GM19455 (cell line): ENCODE measurements around the gene PPP1R3C.

Experiments used
- ATAC-seq: cut with Tn5 transposase; IDR thresholded peaks from one replicate; pipeline ENCODE4 v1.9.1; 2021; ENCODE audit not compliant: unreplicated experiment

Gene PPP1R3C

GRCh38 chr10:91602449-91602848 lies 30.4 kb downstream of the PPP1R3C start:
- no peak for ATAC-seq

- ATAC-seq: no peak
Observed at GRCh38 chr10:91601212-91601611, 31.7 kb downstream of the PPP1R3C start.

- ATAC-seq: no peak
Observed at GRCh38 chr10:91598211-91598977, 34.5 kb downstream of the PPP1R3C start.

- ATAC-seq: no peak
Observed at GRCh38 chr10:91597197-91597881, 35.5 kb downstream of the PPP1R3C start.

GRCh38 chr10:91596825-91597196 lies 36.1 kb downstream of the PPP1R3C start:
- ATAC-seq: no peak

- ATAC-seq: no peak
Observed at GRCh38 chr10:91593834-91594233, 39.0 kb downstream of the PPP1R3C start.

- no peak for ATAC-seq
Observed at GRCh38 chr10:91593366-91593765, 39.5 kb downstream of the PPP1R3C start.

- no peak for ATAC-seq
Observed at GRCh38 chr10:91592266-91592975, 40.5 kb downstream of the PPP1R3C start.

GRCh38 chr10:91591797-91592174 lies 41.1 kb downstream of the PPP1R3C start:
- no peak for ATAC-seq

GRCh38 chr10:91590904-91591796 lies 41.7 kb downstream of the PPP1R3C start:
- ATAC-seq: no peak

GRCh38 chr10:91590142-91590903 lies 42.5 kb downstream of the PPP1R3C start:
- no peak for ATAC-seq

- no peak for ATAC-seq
Observed at GRCh38 chr10:91589658-91590035, 43.2 kb downstream of the PPP1R3C start.

- ATAC-seq: no peak
Observed at GRCh38 chr10:91589015-91589657, 43.7 kb downstream of the PPP1R3C start.

- ATAC-seq: no peak
Observed at GRCh38 chr10:91587710-91588638, 44.9 kb downstream of the PPP1R3C start.

- no peak for ATAC-seq
Observed at GRCh38 chr10:91582153-91582554, 50.7 kb downstream of the PPP1R3C start.

GRCh38 chr10:91579329-91579985 lies 53.4 kb downstream of the PPP1R3C start:
- no peak for ATAC-seq
